Measurements from ENCODE around the gene MYO1E.
A peak's percentile ranks its signal among the peaks of the same experiment; 100 is the strongest.
"Not testable (repeated sequence)": the region's sequence is repeated elsewhere in the genome, so short reads cannot be mapped to it uniquely, and the experiment has no call there.

MYO1E gene

GRCh38 chr15:59157840-59158700 lies 214.6 kb downstream of the MYO1E start:
- DNase-seq: no peak

DNA sequence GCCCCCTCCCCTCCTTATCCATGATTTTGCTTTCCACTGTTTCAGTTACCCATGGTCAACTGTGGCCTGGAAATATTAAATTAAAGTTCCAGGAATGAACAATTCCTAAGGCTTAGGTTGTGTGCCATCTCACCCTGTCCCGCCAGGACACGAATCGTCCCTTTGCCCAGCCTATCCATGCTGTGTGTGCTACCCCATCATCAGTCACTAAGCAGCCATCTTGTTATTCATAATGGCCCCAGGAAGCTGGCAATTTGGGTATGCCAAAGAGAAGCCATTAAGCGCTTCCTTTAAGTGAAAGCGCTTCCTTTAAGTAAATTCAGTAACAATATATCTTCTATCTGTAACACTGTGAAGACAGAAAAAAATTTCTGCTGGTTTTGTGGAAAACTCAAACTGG lies 215.3 kb downstream of the MYO1E start:
- DNase-seq: no peak

- DNase-seq: no peak
Measured at GRCh38 chr15:59155431-59155830, 217.2 kb downstream of the MYO1E start.

DNA sequence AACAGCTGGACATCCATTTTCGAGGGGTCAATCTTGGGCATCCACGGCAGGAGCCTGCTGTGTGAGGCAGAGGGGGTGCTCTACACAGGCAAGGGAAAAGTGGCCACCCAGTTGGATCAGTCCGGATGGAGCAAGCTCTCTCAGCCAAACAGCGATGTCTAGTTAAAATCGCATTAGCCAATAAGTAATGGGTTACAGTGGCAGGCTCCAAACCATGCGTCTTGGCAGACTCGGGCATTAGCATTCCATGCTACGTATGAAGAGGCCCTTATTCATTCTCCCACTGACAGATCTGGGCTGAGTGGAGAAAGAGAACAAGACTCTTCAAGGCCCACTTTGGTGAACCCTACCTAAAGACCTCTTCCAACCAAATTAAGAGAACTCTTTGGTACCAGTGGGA lies 218.4 kb downstream of the MYO1E start:
- DNase-seq: no peak

DNA sequence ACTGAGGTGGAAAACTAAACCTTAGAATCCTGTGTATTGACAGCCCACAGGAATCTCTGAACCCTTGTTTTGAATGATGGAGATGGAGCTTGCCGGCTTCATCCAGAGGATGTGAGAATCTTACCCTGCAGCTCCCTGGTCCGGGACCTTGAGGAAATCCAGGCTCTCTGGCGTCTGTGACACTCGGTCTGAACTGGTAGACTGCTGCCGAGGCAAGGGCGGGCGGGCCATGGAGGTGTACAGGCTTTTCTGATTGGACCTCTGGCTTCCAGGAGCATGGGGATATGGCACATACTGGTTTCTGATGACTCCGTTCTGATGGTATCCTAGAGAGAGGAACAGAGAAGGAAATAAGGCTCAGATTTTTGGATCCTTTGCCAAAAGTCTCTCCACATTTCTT lies 219.2 kb downstream of the MYO1E start:
- DNase-seq: no peak

- DNase-seq: no peak
Measured at GRCh38 chr15:59152694-59153450, 219.8 kb downstream of the MYO1E start.

GRCh38 chr15:59150185-59150584 lies 222.5 kb downstream of the MYO1E start:
- DNase-seq: no peak

GRCh38 chr15:59148153-59148833 lies 224.4 kb downstream of the MYO1E start:
- no peak for DNase-seq

GRCh38 chr15:59147666-59148065 lies 225.0 kb downstream of the MYO1E start:
- no peak for DNase-seq

DNA sequence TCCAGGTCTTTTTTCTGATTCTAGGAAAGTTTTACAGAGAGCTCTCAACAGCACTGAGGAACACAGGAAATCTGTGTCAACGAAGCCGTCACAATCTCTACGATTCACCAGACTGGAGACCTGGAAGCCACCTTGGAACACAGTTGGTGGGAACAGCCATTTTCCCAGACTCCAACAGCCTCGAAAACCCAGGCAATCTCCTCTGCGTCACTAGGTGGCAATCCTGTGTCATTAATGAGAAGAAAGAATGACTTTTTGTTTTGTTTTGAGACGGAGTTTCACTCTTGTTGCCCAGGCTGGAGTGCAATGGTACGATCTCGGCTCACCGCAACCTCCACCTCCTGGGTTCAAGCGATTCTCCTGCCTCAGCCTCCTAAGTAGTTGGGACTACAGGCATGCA lies 228.1 kb downstream of the MYO1E start:
- DNase-seq: not testable (repeated sequence)

DNA sequence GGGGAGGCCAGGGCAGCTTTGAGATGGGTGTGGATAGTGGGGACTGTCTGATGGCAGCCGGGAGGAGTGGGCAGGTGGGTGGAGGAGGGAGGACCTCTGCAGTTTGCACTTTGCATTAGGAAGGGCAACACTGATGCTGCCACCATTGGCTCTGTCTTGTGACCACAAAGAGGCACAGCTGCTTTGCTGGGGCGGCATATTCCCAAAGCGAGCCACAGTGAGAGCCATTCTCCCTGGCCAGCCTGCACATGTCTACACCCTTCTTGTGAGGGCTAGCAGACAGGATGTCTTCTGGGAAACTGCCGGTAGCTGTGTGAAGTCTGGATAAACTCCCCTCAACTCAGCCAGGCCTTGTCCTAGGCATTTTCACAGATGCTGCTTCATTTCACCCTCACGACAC lies 229.4 kb downstream of the MYO1E start:
- no peak for DNase-seq

- DNase-seq: no peak
Measured at GRCh38 chr15:59140422-59141226, 232.0 kb downstream of the MYO1E start.

DNA sequence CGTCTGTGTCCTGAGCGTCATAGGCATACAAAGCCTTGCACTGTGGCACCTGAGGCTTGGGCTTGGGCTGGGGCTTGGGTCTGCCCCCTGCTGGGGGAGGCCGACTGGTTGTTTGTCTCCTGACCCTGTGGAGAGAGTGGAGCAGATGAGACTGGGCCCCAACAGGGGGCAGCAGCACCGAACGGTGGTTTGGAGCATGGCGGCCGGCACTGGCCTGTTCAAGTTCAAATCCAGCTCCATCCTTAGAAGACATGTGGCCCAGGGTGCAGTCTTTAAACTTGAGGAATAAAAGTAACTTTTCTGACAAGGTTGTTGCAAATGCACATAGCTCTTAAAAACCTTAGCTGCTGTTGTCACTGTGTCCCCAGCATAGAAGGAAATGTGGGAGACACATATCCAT lies 234.4 kb downstream of the MYO1E start:
- DNase-seq: peak; percentile 39

DNA sequence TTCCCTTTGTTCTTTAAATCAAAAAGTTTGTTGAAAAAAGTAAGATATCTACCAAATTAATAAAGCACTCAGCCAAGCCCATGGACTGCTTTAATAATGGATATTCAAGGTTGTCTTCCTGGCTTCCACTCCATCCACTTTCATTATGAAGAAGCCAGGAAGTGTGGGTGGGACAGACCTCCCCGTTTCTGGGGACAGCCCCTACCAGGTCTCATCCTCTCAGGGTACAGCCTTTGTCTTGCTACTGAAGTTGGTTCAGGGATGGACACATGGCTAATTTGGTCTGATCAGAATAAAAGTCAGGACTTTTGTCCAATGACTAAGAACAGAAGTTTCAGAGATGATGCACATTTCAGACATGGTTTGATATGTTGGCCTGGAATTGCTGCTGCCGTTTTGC lies 235.1 kb downstream of the MYO1E start:
- no peak for DNase-seq

DNA sequence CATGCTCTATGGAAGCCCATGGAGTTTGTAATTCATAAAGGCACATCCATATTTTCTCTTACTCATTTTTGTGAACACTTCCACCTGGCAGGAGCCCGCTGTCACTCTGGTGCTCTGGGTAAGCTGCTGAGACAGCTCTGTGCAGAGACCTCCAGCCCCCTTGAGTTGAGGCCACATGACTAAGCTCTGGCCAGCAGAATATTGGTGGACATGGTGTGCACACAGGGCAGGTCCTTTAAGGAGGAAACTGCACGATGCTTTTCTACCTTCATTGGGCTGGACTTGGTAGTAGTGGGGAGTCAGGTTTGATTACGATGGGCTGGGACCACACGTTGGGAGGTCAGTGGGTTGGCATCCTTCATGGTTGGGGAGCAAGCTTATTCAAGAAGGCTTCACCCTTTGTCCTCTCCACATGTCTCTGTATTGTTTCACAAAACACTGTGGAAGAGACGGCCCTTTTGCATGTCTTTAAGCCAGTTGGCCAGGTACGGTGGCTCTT lies 238.7 kb downstream of the MYO1E start:
- DNase-seq: no peak

DNA sequence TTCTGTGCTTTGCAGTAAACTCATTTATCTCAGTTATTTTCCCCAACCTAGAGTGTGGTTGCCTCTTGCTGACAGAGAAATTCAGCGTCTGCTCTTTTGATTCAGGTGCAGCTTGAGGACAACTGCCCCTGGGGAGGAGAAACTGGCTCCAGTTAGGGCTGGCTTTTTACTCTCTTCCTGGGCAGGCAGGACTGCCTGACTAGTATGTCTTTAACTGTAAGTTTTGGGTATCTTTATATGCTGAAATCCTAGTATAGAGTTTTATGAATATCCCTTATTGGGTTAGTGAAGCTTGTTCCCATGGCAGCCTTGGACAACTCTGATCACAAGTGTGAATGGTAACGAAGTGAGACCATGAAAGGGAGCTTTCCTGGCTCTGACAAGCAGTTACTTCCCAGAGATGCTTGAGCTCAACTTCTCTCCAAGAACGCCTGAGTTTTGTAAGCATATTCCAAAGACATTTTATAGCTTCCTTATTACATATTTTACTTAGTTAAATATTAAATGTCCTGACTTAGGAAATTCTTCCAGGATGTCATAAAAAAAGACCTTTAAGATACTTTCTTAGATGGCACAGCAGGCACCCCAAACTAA lies 240.6 kb downstream of the MYO1E start:
- DNase-seq: no peak

DNA sequence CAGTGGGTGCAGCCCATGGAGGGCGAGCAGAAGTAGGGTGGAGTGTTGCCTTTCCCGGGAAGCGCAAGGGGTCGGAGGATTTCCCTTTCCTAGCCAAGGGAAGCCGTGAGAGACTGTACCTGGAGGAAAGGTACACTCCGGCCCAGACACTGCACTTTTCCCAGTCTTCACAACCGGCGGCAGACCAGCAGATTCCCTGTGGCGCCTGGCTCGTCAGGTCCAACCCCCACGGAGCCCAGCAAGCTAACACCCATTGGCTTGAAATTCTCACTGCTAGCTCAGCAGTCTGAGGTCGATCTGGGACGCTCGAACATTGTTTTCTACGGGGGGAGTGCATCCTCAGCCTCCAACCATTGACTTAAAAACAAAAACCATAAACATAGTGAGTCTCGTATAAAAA lies 241.2 kb downstream of the MYO1E start:
- no peak for DNase-seq

DNA sequence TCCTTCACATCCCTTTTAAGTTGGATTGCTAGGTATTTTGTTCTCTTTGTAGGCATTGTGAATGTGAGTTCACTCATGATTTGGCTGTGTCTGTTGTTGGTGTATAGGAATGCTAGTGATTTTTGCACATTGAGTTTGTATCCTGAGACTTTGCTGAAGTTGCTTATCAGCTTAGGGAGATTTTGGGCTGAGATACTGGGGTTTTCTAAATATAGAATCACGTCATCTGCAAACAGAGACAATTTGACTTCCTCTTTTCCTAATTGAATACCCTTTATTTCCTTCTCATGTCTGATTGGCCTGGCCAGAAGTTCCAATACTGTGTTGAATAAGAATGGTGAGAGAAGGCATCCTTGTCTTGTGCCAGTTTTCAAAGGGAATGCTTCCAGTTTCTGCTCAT lies 245.4 kb downstream of the MYO1E start:
- not testable (repeated sequence) for DNase-seq

- DNase-seq: not testable (repeated sequence)
Measured at GRCh38 chr15:59125683-59126082, 247.0 kb downstream of the MYO1E start.

DNA sequence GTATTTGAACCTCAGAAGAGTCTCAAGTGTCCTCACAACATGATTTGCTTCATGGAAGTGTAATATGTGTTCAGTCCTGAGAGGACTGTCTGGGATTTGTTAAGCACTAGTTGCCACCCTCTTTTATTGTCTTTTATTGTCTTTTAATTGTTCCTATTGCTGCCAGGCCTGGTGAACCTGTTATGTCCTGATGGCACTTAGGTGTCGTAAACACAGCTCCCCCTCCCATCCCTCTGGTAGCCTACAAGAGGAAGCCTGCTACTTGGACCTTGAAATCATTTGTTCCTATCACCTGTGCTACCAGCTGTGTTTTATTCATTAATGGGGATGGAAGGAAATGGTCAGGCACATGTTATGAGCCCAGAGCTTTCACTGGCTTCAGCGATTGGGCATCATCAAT lies 248.4 kb downstream of the MYO1E start:
- DNase-seq: no peak

GRCh38 chr15:59120937-59121336 lies 251.7 kb downstream of the MYO1E start:
- no peak for DNase-seq

- DNase-seq: no peak
Measured at GRCh38 chr15:59119625-59120024, 253.0 kb downstream of the MYO1E start.

Data from effector CD4-positive, alpha-beta T cell (primary cell).